Measurements from ENCODE around the gene PIGH.

PIGH gene

DNA sequence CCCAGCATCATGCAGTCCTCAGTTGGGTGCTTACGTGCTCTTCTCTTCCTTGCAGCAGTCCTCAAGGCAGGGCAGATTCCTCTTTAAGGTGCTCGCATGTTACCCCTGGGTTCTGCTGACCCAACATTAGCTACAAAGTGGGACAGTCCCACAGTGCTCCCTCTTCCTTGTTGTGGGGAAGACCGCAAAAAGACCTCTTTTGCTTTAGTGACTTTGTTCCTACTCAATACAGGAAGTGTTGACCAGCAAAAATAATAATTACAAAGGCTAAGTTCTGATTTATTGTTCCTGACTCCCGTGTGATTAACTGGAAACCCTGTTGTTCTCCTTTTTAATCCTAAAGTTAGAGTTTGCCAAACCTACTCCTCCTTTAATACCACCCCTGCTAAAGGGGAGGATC is 13.7 kb downstream of the PIGH start:
- Mint-ChIP-seq H3K9me3 (no peaks in the 10 kb centered on the region), H3K4me1 (ENCODE audit: low read depth) (peaks cover 1% of the 10 kb centered on the region), H3K36me3 (ENCODE audit: low read depth) (peaks cover 3% of the 10 kb centered on the region), H3K27ac (no peak overlapping the region), H3K27me3 (ENCODE audit: low read depth) (no peaks in the 10 kb centered on the region), H3K4me3 (no peak overlapping the region)

DNA sequence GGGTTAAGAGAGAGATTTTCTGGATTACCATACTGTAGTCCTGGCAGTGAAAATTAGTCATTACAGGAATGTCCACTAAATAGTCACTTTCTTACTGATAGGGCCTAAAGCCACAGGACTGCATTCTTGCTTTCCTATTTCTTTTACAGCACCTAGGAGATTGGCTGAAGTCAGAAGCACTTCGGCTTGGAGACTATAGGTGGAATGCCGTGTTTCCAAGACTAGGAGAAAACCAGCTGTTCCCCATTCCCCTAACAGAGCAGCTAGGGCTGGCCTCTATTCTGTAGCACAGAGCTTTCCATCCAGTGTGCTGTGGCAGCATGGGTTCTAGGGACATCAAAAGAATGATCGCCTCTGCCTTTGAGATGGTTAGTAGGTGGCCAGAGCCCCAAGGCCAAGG is 15.1 kb downstream of the PIGH start:
- Mint-ChIP-seq H3K9me3 (no peaks in the 10 kb centered on the region), H3K4me1 (ENCODE audit: low read depth) (peaks cover 3% of the 10 kb centered on the region), H3K27me3 (ENCODE audit: low read depth) (no peaks in the 10 kb centered on the region), H3K36me3 (ENCODE audit: low read depth) (peaks cover 3% of the 10 kb centered on the region), H3K27ac (no peak overlapping the region), H3K4me3 (no peak overlapping the region)

DNA sequence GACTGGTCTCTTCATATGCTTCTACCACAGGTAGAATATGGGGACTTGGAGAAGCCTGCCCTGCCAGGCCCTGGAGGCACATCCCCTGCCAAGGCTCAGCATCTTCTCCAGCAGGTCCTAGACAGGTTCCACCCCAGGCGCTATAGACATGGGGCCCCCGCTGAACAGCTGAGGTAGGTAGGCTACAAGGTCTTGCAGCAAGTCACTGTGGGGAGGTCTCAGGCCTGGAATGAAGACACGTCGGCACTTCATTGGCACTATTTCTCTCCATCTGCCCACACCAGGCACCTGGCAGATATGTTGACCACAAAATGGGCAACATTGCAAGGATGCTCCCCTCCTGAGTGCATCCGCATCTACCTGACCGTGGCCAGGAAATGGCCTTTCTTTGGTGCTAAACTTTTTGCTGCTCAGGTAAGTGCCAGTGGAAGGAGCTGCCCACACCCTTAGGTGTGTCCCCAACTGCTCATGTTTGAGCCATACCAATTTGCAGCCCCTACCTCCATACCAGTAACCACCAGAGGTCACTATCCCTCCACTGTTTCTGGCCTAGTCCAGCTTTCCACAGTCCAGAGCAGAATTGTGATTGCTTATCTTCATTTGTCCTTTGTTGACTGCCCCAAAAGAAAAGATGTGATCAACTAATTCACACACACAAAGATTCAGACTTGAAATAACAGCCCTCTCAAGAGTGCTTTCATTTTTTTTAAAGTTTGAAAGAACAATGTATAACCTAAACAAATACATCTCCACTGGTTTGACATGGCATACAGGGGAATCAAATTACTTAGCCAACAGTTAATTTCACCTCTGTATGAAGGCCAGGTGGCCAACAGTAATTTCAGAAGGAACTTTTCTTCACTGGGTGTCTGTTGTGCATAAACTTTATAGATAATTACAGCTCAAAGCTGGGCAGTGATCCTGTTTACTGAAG is 16.1 kb downstream of the PIGH start:
- no peak overlapping the region for H3K4me3 Mint-ChIP-seq
- no peaks in the 10 kb centered on the region for H3K36me3 Mint-ChIP-seq (ENCODE audit: low read depth)
- no peak overlapping the region for H3K27ac Mint-ChIP-seq
- H3K9me3 Mint-ChIP-seq, result no peaks in the 10 kb centered on the region
- H3K27me3 Mint-ChIP-seq (ENCODE audit: low read depth), result no peaks in the 10 kb centered on the region
- H3K4me1 Mint-ChIP-seq (ENCODE audit: low read depth), result peaks cover 3% of the 10 kb centered on the region

DNA sequence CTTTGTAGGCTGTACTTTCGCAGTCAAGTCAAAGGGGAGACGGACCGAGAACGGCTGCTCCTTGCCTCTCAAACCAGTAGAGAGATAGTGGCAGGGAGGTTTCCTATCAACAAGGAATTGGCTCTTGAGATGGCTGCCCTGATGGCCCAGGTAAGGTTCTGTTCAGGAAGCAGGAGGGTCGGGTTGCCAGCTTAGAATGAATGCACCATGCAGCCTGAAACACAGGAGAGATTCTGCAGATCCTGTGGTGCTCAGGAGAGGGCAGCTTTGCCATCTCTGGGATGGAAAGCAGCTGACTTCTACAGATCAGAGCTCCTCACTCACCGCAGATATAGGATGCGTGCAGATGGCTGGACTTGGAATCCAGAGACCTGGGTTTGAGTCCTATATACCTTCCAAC is 18.0 kb downstream of the PIGH start:
- Mint-ChIP-seq H3K4me1 (ENCODE audit: low read depth) (peaks cover 3% of the 10 kb centered on the region), H3K27ac (no peak overlapping the region), H3K36me3 (ENCODE audit: low read depth) (no peaks in the 10 kb centered on the region), H3K9me3 (no peaks in the 10 kb centered on the region), H3K4me3 (no peak overlapping the region), H3K27me3 (ENCODE audit: low read depth) (no peaks in the 10 kb centered on the region)

DNA sequence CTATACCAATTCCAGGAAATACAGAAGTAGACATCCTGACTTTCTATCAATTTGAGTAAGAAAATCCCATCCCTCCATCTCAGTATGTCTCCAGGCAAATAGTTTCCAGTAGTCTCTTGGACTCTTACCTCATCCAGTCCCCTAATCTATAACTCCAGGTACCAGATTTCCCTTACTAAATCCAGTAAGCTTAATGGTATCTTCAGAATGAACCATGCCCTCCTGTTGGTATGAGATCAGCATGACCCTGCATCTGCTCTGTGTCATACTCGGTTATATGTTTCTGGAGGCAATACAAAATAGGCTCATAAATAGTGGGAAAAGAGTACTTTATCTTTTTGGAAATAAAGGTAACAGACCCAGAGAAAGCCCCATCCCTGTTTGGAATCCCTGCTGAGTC is 18.4 kb downstream of the PIGH start:
- Mint-ChIP-seq H3K36me3 (ENCODE audit: low read depth) (no peaks in the 10 kb centered on the region), H3K27me3 (ENCODE audit: low read depth) (no peaks in the 10 kb centered on the region), H3K27ac (no peak overlapping the region), H3K4me1 (ENCODE audit: low read depth) (peaks cover 3% of the 10 kb centered on the region), H3K9me3 (no peaks in the 10 kb centered on the region), H3K4me3 (no peak overlapping the region)

DNA sequence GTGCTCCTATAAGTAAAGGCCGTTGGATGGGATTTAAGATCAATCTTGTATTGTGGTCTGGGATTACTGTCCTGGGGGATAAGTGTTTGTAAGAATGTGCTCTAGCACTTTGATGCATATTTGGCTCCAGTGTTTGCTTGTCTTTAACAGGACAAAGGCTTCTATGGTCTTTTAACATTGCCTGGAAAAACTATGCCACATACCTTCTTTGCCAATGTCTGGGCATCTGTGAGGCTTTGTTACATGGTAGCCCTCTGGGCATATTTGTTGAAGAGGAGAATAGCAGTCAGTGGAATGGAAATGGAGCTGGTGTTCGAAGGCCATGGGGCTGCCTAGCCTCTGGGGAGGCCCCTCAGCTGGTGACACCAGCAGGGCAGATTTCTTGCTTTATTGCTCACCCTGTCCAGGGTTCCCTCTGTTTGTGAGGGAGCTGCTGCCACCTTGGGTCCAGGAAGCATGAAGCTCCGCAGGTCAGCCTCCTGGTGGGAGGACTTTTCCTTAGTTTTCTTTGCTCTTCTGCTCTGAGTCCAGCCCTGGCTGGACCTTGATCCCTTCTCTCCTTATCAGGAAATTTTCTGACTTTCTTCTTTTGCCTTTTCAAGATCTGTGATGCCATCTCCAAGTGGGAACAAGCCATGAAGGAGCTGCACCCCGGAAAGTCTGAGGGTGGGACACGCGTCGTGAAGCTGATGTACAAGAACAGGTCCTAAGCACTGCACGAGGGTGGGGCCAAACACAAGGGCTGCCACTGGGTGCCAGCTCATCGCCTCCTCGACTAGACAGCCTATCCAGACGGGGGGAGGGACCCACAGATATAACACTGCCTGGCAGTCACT is 19.5 kb downstream of the PIGH start:
- Mint-ChIP-seq H3K4me1 (ENCODE audit: low read depth) (peaks cover 3% of the 10 kb centered on the region), H3K27me3 (ENCODE audit: low read depth) (no peaks in the 10 kb centered on the region)

DNA sequence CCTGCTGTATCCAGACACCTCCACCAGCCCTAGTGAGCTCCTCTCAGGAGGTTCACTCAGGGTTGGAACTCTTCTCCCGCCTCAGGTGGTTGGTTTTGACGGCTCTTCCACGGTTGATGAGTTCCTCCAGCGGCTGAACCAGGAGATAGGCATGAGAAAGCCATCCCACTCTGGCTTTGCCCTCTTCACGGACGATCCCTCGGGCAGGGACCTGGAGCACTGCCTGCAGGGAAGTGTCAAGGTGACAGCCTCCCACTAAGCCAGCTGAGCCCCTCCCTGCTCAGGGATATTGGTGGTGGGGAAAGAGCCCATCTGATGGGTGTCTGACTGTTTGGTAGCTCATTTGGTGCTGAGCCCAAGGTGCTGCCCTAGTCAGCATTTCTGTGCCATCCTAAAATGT is 20.4 kb downstream of the PIGH start:
- Mint-ChIP-seq H3K36me3 (ENCODE audit: low read depth) (no peaks in the 10 kb centered on the region), H3K4me3 (no peak overlapping the region), H3K27me3 (ENCODE audit: low read depth) (no peaks in the 10 kb centered on the region), H3K27ac (no peak overlapping the region), H3K4me1 (ENCODE audit: low read depth) (peaks cover 3% of the 10 kb centered on the region), H3K9me3 (no peaks in the 10 kb centered on the region)

More for the DNA sequence above, 19.5 kb downstream of the PIGH start:
- Mint-ChIP-seq H3K4me3 (no peak overlapping the region), H3K9me3 (no peaks in the 10 kb centered on the region), H3K36me3 (ENCODE audit: low read depth) (no peaks in the 10 kb centered on the region), H3K27ac (no peak overlapping the region)

DNA sequence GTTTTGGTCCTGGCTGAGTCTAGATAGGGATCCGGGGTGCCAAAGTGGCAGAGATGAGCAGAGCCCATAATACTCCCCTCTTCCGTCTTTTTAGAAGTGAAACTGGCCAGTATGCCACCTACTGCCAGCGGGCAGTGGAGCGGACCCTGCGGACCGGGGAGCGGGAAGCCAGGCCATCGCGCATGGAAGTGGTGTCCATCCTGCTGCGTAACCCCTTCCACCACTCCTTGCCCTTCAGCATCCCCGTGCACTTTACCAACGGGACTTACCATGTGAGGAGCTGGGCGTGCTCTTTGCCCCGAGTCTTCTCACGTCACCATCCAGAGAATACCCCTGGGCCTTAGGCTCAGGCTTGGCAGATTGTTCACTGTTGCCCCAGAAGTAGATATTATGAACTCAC is 21.0 kb downstream of the PIGH start:
- Mint-ChIP-seq H3K36me3 (ENCODE audit: low read depth) (no peaks in the 10 kb centered on the region), H3K27me3 (ENCODE audit: low read depth) (no peaks in the 10 kb centered on the region), H3K4me1 (ENCODE audit: low read depth) (peaks cover 3% of the 10 kb centered on the region), H3K4me3 (no peak overlapping the region), H3K9me3 (no peaks in the 10 kb centered on the region), H3K27ac (no peak overlapping the region)

DNA sequence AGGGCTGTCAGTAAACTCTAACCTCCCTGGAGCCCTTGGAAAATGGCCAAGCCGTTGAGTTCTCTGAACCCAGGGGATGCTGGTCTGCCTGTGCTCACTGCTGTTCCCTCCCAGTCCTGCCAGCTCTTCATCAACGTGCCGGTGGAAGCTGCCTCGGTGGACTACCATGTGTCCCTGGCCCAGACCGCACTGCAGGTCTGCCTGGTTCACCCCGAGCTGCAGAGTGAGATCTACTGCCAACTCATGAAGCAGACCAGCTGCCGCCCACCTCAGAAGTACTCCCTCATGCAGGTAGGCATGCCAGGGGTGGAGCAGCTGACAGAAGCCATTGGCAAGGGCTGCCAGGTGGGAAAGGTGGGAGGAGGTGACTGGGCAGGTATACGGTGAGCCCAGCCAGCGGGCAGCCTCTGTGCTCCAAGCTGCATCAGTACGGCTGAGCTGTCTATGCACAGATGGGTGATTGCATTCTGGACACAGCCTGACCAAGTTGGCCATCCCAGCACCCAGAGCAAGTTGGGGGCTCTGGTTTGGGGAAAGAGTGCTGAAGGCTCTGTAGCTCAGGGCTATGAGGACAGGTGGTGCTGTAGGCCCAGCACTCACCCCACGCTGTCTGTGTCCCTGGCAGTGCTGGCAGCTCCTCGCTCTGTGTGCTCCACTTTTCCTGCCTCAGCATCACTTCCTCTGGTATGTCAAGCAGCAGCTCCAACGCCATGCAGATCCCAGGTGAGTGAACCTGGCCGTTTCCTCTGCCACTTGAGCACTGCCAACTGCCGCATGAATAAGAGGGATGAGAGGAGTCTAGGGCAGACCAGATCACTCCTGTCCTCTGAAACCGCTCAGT is 21.9 kb downstream of the PIGH start:
- Mint-ChIP-seq H3K36me3 (ENCODE audit: low read depth) (no peaks in the 10 kb centered on the region), H3K27ac (no peak overlapping the region), H3K4me1 (ENCODE audit: low read depth) (peaks cover 3% of the 10 kb centered on the region), H3K9me3 (no peaks in the 10 kb centered on the region), H3K4me3 (no peak overlapping the region), H3K27me3 (ENCODE audit: low read depth) (no peaks in the 10 kb centered on the region)

DNA sequence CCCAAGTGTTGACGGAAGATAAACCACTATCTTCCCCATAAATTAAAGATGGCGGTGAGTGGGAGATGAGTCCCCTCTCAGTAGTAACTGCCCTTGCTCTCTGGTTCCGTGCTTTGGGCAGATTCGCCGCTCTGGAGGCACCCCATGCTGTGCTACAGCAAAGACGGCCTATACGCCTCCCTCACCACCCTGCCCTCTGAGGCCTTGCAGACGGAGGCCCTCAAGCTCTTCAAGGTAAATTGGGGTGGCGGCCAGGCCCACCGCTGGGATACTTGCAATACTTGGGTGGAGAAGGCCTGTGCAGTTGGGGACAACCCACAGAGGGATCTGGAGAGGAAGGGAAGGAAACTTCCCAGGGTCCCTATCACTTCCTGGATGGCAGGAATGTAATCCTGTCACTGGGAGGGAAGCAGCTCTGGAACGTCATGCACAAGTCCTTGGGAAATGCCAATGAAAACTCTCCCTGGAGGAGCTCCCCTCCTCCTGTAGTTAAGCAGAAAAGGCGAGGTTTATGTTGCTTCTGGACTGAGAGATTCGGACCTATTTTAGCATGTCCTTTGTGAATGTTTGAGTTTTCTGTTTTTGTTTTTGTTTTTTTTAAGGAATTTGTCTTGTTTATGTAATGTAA is 22.8 kb downstream of the PIGH start:
- no peaks in the 10 kb centered on the region for H3K27me3 Mint-ChIP-seq (ENCODE audit: low read depth)
- H3K36me3 Mint-ChIP-seq (ENCODE audit: low read depth), result no peaks in the 10 kb centered on the region
- no peak overlapping the region for H3K27ac Mint-ChIP-seq
- H3K4me1 Mint-ChIP-seq (ENCODE audit: low read depth), result peaks cover 3% of the 10 kb centered on the region
- no peak overlapping the region for H3K4me3 Mint-ChIP-seq
- no peaks in the 10 kb centered on the region for H3K9me3 Mint-ChIP-seq

DNA sequence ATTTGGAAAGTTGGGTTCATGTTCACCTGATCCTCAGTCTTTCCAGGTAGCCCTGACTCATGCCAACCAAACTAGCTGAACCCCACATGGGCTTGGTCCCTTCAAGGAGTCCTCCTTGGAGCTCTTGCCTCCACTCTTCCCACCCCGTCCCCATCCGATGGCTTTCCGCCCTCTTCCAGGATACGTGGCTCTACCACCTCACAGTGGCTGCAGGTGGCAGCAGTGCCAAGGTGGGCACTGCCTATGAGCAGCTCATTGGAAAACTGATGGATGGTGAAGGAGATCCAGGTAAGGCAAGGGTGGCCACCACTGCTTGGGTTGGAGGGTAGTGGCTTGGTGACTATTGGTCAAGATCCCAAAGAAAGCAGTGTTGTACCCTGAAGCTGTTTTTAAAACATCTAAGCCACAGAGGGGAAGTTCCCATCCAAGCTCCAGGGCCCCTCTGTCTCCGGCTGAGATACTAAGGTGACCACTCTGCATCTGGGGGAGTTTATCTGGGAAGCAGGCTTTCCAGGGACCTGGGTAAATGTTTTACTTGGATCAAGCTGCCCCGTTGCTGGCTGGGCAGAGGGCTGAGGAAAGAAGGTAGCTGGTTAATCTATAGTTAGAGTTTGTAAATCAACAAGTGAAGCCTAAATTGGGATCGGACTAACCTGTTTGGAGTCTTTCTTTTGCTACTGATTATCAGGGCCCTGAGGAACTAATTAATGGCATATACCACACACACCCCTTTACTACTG is 23.7 kb downstream of the PIGH start:
- no peaks in the 10 kb centered on the region for H3K9me3 Mint-ChIP-seq
- no peaks in the 10 kb centered on the region for H3K36me3 Mint-ChIP-seq (ENCODE audit: low read depth)
- no peaks in the 10 kb centered on the region for H3K27me3 Mint-ChIP-seq (ENCODE audit: low read depth)
- peaks cover 2% of the 10 kb centered on the region for H3K4me1 Mint-ChIP-seq (ENCODE audit: low read depth)
- H3K27ac Mint-ChIP-seq, result no peak overlapping the region
- no peak overlapping the region for H3K4me3 Mint-ChIP-seq

DNA sequence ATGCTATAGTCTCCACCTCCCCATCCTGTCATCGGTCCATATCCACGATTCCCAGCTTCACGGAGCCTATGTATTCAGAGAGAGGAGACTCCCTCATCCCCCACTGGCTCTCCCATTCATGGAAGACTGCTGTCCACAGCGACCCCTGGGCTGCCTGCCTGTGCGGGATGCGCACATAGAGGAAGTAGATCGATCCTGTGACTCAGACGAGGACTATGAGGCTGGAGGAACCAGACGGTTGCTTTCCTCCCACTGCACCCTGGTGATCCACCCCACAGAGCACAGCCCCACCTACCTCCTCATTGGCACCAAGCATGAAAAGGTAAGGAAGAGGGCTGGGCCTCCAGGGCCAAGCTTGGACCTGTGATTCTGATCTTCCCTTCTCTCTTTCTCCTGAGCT is 24.4 kb downstream of the PIGH start:
- Mint-ChIP-seq H3K9me3 (no peaks in the 10 kb centered on the region), H3K4me1 (ENCODE audit: low read depth) (peaks cover 4% of the 10 kb centered on the region), H3K36me3 (ENCODE audit: low read depth) (no peaks in the 10 kb centered on the region), H3K4me3 (no peak overlapping the region), H3K27me3 (ENCODE audit: low read depth) (no peaks in the 10 kb centered on the region), H3K27ac (no peak overlapping the region)

DNA sequence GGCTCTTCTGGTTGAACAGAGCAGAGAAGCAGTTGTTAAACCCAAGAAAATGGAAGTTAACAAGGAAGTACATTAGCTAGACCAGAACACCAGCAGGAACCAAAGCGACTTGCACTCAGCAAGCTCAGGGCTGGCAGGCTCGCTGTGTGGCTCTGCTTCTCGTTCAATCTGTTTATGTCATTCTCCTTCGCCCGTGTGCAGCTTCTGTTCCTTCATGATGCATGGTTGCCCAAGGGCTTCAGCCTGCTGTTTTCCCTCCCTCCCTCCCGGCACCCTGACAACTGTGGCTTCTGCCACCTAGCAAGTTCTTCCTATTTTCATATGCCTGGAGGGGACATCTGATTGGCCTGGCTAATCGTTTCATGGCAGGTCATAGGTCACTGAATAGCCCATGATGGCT is 25.3 kb downstream of the PIGH start:
- Mint-ChIP-seq H3K9me3 (no peaks in the 10 kb centered on the region), H3K27ac (no peak overlapping the region), H3K4me1 (ENCODE audit: low read depth) (peaks cover 5% of the 10 kb centered on the region), H3K36me3 (ENCODE audit: low read depth) (no peaks in the 10 kb centered on the region), H3K4me3 (no peak overlapping the region), H3K27me3 (ENCODE audit: low read depth) (no peaks in the 10 kb centered on the region)
